ENCODE measurements around the gene GAK. TPM values are rescaled to one million over a fixed set of nuclear protein-coding genes. Genes with fewer than 3 reads are reported as not detected.

Gene GAK
- total and polyA plus RNA-seq, 2 of the 4 experiments (the other 2 are of a cell fraction): 45.1 to 133 TPM

- intact Hi-C loops (cut with micrococcal nuclease): loop anchor here (10.0 kb wide), 1 partner anchor 145 kb away; no protein-coding TSS in a partner anchor
- CTCF ChIA-PET: interaction anchor here (0.7 kb wide), 1 partner anchor 58 kb away, joined by 4 read pairs; no protein-coding TSS in a partner anchor
- H2BK20ac ChIP-seq (ENCODE audit: low read depth, low read length): no peak overlapping the region
- H3K4me2 ChIP-seq (ENCODE audit: low read depth, low read length): peak overlapping the region; percentile 73
- peaks cover 9 to 66% of the 10 kb centered on the region in 2 experiments for H3K79me1 ChIP-seq (ENCODE audit: low read depth in 1 of 2, low read length in 2 of 2)
- no peak overlapping the region for H3K56ac ChIP-seq (ENCODE audit: extremely low read depth, insufficient read depth, low read length)
- H2BK15ac ChIP-seq (ENCODE audit: low read depth, low read length): no peak overlapping the region
- H2BK120ac ChIP-seq (ENCODE audit: low read depth, low read length): no peak overlapping the region
- no peak overlapping the region for H3K4me3 ChIP-seq (ENCODE audit: insufficient read depth, low read depth, low read length)
- 0 out of 2 replicates have a peak, but pooled peaks cover 2% of the 10 kb centered on the region for H3K36me3 ChIP-seq (ENCODE audit: control insufficient read depth, insufficient read depth, low read length)
- H3K9me3 ChIP-seq (ENCODE audit: control insufficient read depth, insufficient read depth, low read length): no peaks in the 10 kb centered on the region
- dilution Hi-C loops (cut with HindIII; ENCODE audit: low sequenced_read_pairs, unreplicated experiment): no loop called here
- no peak overlapping the region for H3K14ac ChIP-seq (replicated peaks; ENCODE audit: low read depth, low read length)
- no peak overlapping the region for H2BK5ac ChIP-seq (ENCODE audit: low read depth, low read length, poor library complexity, severe bottlenecking)
- BruUV-seq (replicated peaks): no TSS peak
- no peak overlapping the region for H3K23ac ChIP-seq (ENCODE audit: low read depth, low read length)
- no peak overlapping the region for H2AFZ ChIP-seq (replicated peaks; ENCODE audit: low read length, poor library complexity)
- no peaks in the 10 kb centered on the region for H3K27me3 ChIP-seq (ENCODE audit: control insufficient read depth, insufficient read depth, low read length)
- no peak overlapping the region for H4K8ac ChIP-seq (ENCODE audit: low read depth in 2 of 2, low read length in 2 of 2)
- H4K20me1 ChIP-seq (ENCODE audit: insufficient read depth, low read length): peaks cover 58% of the 10 kb centered on the region
- peak overlapping the region; percentile 54; the same call in 1 of the 2 replicates for H3K27ac ChIP-seq (ENCODE audit: insufficient read depth, low read length)
- no peak overlapping the region for H4K5ac ChIP-seq (ENCODE audit: low read depth, low read length)
- WGBS, 2 experiments (ENCODE audit: extremely low coverage in 2 of 2, insufficient read length in 1 of 2): no CpG with 5 or more reads among the region's 3 CpGs
- DNase-seq (peak; percentile 71), ATAC-seq (ENCODE audit: low read depth) (no peak)
- no peak overlapping the region for H4K91ac ChIP-seq (ENCODE audit: insufficient read depth, low read depth, low read length)
- no peak overlapping the region for H3K4ac ChIP-seq (ENCODE audit: low read depth, low read length)
- TF ChIP-seq CEBPB (IDR thresholded peaks at IDR 0.05; ENCODE audit: low read depth, low read length): peak; percentile 0; the same call in 1 of the 2 replicates
- TF ChIP-seq RAD21 (IDR thresholded peaks at IDR 0.05; ENCODE audit: low read length): no peak
- TF ChIP-seq, protein P1, sequence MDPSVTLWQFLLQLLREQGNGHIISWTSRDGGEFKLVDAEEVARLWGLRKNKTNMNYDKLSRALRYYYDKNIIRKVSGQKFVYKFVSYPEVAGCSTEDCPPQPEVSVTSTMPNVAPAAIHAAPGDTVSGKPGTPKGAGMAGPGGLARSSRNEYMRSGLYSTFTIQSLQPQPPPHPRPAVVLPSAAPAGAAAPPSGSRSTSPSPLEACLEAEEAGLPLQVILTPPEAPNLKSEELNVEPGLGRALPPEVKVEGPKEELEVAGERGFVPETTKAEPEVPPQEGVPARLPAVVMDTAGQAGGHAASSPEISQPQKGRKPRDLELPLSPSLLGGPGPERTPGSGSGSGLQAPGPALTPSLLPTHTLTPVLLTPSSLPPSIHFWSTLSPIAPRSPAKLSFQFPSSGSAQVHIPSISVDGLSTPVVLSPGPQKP (IDR thresholded peaks at IDR 0.05; ENCODE audit: borderline replicate concordance, low read depth, low read length): no peak
- no peak for TF ChIP-seq USF2 (IDR thresholded peaks at IDR 0.05; ENCODE audit: low read depth, low read length)
- TF ChIP-seq FOS (IDR thresholded peaks at IDR 0.05; ENCODE audit: low read depth, low read length): no peak
- no peak for TF ChIP-seq RFX5 (IDR thresholded peaks at IDR 0.05; ENCODE audit: low read depth, low read length)
- H3K18ac ChIP-seq (ENCODE audit: low read depth, low read length): no peak overlapping the region
- in situ Hi-C loops (cut with MboI; ENCODE audit: low sequenced_read_pairs): no loop called here
- no peak overlapping the region for H2AK9ac ChIP-seq (replicated peaks; ENCODE audit: low read depth, low read length, poor library complexity)
- peaks cover 25% of the 10 kb centered on the region for H3K9me1 ChIP-seq (ENCODE audit: insufficient read depth, low read length)
- peaks cover 17% of the 10 kb centered on the region for H3K4me1 ChIP-seq (ENCODE audit: control insufficient read depth, insufficient read depth, low read length)
- H2AK5ac ChIP-seq (ENCODE audit: low read depth, low read length): peak overlapping the region; percentile 9; the same call in 1 of the 2 replicates
- no peak overlapping the region for H3K9ac ChIP-seq (ENCODE audit: low read depth, low read length)
- POLR2A ChIA-PET (ENCODE audit: unreplicated experiment): interaction anchor here (0.6 to 0.7 kb wide), 2 partner anchors 782 to 1826 kb away, joined by 4 to 5 read pairs; partner anchors contain the start of genes SLBP and TNIP2
Measured at GRCh38 chr4:930028-930551, 2.0 kb downstream of the GAK start.

Measured in IMR-90 (cell line).